ENCODE results near the gene SLIT3.

The SLIT3 gene

GRCh38 chr5:168984135-168984675, 316.7 kb downstream of the SLIT3 start:
- no peak for DNase-seq

- DNase-seq = no peak
Observed at GRCh38 chr5:168979135-168979534, 321.8 kb downstream of the SLIT3 start.

DNA sequence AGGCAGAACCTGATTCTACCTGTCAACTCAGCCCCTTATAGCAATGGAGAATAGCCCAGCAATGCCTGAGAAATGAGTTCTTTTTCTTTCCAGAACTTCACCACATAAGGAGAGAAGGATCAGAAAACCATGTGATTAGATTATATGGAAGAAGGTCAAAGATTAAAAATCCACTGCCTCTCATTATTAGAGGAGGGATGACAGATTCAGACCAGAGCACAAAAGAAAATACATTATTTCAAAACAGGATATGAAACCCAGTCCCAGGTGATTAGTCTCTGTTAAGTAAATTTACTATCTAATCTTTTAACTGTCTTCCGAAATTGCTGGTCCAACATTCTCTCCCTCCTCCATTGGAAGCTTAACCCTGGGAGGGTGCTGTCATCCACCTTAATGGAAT, 322.4 kb downstream of the SLIT3 start:
- no peak for DNase-seq

GRCh38 chr5:168978015-168978414, 322.9 kb downstream of the SLIT3 start:
- DNase-seq = no peak

- no peak for DNase-seq
Observed at GRCh38 chr5:168976311-168976970, 324.5 kb downstream of the SLIT3 start.

DNA sequence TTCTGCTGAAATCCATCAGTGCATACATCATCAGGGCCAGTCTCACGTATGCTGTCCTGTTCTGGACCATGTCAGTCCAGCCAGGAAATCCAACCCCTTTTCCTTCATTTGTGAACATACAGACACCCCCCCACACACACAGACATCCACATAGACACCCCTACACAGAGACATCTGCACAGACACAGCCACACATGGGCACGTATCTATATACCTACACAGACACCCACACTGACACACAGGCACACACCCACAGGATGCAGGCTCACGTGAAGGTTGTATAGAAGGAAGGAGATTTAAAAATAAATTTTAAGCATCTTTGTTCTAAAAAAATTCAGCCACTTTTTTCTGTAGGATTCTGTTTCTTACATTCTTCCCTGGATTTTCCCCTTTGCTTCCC, 325.6 kb downstream of the SLIT3 start:
- no peak for DNase-seq

DNA sequence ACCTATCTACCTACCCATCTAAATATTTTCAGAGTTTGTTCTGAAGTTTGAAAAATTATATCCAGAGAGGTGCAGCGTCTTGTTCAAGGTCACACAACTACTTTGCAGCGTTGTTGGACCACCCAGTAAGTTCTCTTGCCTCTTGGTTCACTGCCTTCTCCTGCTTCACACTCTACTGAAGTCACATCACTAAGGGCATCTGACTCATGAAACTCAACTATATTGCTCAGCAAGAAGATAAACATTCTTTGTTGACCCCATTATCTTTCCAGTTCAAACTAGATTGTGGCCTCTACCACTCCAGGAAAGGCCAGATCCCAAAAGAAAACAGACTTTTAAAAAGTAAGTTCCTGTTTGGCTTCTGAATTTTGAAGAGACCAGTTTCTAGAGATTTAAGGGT, 326.9 kb downstream of the SLIT3 start:
- DNase-seq = no peak

GRCh38 chr5:168972731-168973130, 328.2 kb downstream of the SLIT3 start:
- DNase-seq = no peak

GRCh38 chr5:168971100-168971499, 329.8 kb downstream of the SLIT3 start:
- no peak for DNase-seq

DNA sequence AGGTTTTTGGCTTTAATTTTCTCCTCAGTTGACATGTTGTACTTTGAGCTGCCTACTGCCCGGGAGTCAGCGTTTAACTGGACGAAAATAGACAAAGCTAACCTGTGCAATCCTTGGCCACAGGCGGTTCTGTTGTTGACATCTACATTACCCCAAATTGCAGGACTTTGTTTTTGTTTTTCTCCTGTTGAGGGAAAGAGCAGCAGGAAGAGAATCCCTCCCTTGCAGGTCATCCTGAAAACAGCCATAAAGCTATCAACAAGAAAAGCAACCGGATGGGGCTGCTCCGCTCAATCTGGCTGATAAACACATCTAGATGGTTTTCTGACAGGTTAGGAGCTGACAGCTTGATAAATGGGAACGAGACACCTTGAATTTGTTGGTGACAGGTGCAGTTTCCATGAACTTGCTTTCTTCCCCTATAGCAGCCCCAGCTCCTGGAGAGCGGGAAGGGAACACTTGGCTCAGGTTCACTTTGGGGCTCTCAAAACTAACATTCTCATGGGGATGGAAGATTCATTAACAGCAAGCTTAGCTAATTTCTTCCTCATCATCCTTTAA, 331.5 kb downstream of the SLIT3 start:
- no peak for DNase-seq

GRCh38 chr5:168967882-168968620, 332.9 kb downstream of the SLIT3 start:
- no peak for DNase-seq

GRCh38 chr5:168965638-168966037, 335.3 kb downstream of the SLIT3 start:
- no peak for DNase-seq

GRCh38 chr5:168964182-168964581, 336.8 kb downstream of the SLIT3 start:
- DNase-seq = no peak

- DNase-seq = no peak
Observed at GRCh38 chr5:168962306-168962705, 338.6 kb downstream of the SLIT3 start.

DNA sequence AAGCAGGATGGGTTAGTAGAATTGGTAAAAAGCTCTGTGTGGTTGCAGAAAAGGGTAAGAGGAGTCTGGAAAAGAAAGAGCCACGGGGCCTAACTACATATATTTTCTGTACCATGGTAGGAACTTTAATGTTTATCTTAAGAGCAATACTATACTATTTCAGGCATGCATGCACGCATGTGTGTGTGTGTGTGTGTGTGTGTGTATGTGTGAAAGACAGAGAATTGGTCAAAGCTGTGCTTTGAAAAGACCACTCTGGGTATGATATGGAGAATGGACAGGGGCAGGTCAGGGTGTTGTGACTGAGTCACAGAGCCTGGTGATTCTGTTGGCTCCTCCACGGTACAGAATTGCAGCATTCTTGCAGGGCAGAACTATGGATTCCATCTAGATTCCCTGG, 339.3 kb downstream of the SLIT3 start:
- DNase-seq = no peak

- DNase-seq = no peak
Observed at GRCh38 chr5:168960497-168960896, 340.4 kb downstream of the SLIT3 start.

GRCh38 chr5:168953351-168953750, 347.6 kb downstream of the SLIT3 start:
- DNase-seq = no peak

DNA sequence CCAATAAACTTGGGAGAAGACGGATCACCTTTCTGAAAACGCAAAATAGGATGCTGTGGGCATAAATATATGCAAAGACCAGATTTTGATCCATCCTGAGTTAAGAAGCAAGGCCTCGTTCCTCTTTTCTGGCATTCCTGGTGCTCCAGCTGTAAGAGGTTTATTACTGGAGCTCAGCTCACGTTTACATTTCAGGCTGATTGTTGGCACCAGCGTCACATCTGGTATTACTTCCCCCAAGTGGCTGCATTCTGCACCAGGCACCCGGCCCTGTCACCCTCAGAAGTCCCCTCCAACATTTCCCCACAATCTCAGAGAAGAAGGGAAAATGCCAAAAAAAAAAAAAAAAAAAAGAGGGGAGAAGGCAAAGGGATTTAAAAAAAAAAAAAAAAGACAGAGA, 348.7 kb downstream of the SLIT3 start:
- no peak for DNase-seq

GRCh38 chr5:168951769-168952168, 349.2 kb downstream of the SLIT3 start:
- no peak for DNase-seq

GRCh38 chr5:168951356-168951755, 349.6 kb downstream of the SLIT3 start:
- DNase-seq = no peak

DNA sequence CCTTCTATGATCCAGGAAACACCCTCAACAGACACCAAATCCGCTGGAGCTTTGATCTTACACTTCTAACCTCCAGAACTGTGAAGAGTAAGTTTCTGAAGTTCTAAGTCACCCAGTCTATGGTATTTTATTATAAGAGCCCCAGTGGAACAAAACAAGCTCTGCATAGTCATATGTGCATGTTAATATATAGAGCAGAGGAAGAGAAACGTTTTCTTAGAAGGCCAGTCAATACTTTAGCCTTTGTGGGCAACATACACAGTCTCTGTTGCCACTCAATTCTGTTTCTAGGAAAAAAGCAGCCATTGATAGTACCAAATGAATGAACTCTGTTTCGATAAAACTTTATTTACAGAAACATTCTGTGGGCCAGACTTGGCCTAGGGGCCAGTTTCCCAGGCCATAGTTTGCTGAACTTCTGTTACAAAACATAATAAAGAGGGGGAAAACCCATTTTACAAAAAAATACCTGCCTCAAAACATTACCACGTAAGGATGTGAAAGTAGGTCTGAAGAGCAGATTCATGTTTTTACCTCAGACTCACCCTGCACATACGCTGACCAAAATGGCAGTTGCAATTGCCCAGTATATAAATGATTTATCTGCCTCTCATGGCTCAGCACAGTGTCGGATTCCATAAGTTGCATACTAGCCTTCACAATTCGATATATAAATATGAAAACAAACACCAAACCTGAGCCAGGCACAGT, 350.5 kb downstream of the SLIT3 start:
- DNase-seq = no peak

DNA sequence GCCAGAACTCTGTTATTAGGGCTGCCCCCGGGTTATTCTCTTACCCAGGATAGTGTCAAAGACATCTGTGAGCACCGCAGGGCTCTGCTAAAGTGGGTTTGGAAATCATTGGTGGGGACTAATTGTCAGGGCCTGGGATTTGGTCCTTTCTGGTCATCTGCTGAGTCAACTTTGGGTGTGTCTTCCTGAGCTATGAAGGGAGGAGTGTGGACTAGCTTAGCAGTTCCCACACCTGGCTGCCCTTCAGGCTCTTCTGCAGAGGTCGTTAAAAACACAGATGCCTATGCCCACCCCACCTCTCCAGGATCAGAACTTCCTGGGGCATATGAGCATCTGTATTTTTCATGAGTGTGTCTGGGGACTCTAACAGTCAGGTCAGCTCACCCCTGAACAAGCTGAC, 352.2 kb downstream of the SLIT3 start:
- no peak for DNase-seq

DNA sequence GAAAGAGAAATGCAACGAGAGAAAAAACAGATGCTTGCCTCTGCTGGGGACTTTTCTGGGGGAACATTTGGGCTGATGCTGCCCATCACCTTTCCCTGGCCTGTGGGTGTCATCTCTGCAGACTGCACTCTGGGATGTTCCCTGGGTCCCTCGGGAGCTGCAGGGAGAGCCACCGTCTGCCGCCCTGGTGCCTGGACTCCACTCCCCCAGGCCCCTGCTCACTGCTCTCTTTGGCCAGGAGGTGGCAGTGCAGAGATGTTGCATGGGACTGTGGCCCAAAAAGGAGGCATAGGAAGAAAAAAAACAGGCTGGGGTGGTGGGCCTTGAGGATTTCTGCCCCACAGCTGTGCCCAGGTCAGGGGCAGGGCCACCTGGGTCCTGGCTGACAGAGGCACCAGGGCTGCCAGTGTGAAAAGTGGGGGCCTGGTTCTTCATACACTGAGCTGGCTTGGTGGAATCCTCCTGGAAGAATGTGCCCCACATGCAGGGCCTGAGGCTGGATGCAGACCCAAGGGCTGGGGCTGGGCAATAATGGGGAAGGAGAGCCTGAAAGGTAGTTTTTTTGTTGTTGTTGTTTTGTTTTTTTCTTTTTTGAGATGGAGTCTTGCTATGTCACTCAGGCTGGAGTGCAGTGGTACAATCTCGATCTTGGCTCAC, 353.6 kb downstream of the SLIT3 start:
- DNase-seq = no peak
